Measurements from ENCODE around the gene KCNK2.

- no peak for TF ChIP-seq POLR2AphosphoS5 (IDR thresholded peaks at IDR 0.05; ENCODE audit: low read length)
- no peak for TF ChIP-seq FOS (IDR thresholded peaks at IDR 0.05; ENCODE audit: borderline replicate concordance, extremely low read depth, insufficient read length)
- no peak for TF ChIP-seq CTCF (IDR thresholded peaks at IDR 0.05 in 2 of 3, conservative IDR thresholded peaks at IDR 0.05 in 1 of 3; ENCODE audit: control insufficient read depth in 2 of 3, extremely low read depth in 1 of 3, insufficient read depth in 1 of 3, low read depth in 3 of 3, low read length in 3 of 3)
- no peak for TF ChIP-seq YY1 (IDR thresholded peaks at IDR 0.05; ENCODE audit: low read depth, low read length)
- TF ChIP-seq MAX (IDR thresholded peaks at IDR 0.05; ENCODE audit: low read depth, low read length), result no peak
- no peak for TF ChIP-seq E2F8 (IDR thresholded peaks at IDR 0.05; ENCODE audit: low read depth, partially characterized antibody)
- TF ChIP-seq POLR2A (IDR thresholded peaks at IDR 0.05; ENCODE audit: low read depth, low read length), result no peak
- TF ChIP-seq HDAC2 (IDR thresholded peaks at IDR 0.05), result no peak
- no peak for TF ChIP-seq EP300 (IDR thresholded peaks at IDR 0.05; ENCODE audit: borderline replicate concordance in 1 of 2, control insufficient read depth in 1 of 2, low read depth in 2 of 2, low read length in 2 of 2)
- no peak for TF ChIP-seq RAD21 (IDR thresholded peaks at IDR 0.05; ENCODE audit: insufficient read depth, low read depth, low read length)
- no peak for TF ChIP-seq SMARCA5 (IDR thresholded peaks at IDR 0.05)
- TF ChIP-seq EGR1 (IDR thresholded peaks at IDR 0.05; ENCODE audit: borderline replicate concordance in 1 of 2, low read depth in 2 of 2, low read length in 2 of 2), result no peak
- TF ChIP-seq KAT2A (conservative IDR thresholded peaks at IDR 0.05; ENCODE audit: control insufficient read depth, low read depth, low read length), result no peak
Observed at GRCh38 chr1:215243345-215244054, 161.0 kb downstream of the KCNK2 start.

Measured in GM12878 (cell line).